Measurements from ENCODE around the gene FAM184A. TPM values are rescaled to one million over a fixed set of nuclear protein-coding genes. Genes with fewer than 3 reads are reported as not detected.

The FAM184A gene
- total and polyA plus RNA-seq, 2 of the 8 experiments (the other 6 are each of a cell fraction or from before 2014, with no cell fraction given), result 6.3 to 11.3 TPM

GRCh38 chr6:119063491-119063890, 15.0 kb downstream of the FAM184A start:
- H3K27ac ChIP-seq (ENCODE audit: low read depth, low read length), result no peak overlapping the region
- H3K79me1 ChIP-seq (ENCODE audit: low read depth, low read length), result no peaks in the 10 kb centered on the region
- no peak overlapping the region for H2BK120ac ChIP-seq (replicated peaks; ENCODE audit: low read depth, low read length)
- no peak overlapping the region for H2AK5ac ChIP-seq (ENCODE audit: low read depth, low read length)
- H3K27me3 ChIP-seq (replicated peaks in 1 of 4; ENCODE audit: control insufficient read depth in 3 of 4, extremely low read depth in 1 of 4, insufficient read depth in 3 of 4, low read length in 3 of 4), result no peaks in the 10 kb centered on the region
- H2AFZ ChIP-seq (ENCODE audit: low read length), result no peak overlapping the region
- no peaks in the 10 kb centered on the region for H3K79me2 ChIP-seq (ENCODE audit: control insufficient read depth in 1 of 2, insufficient read depth in 2 of 2, low read length in 2 of 2)
- H3K9ac ChIP-seq (replicated peaks in 1 of 4; ENCODE audit: extremely low read depth in 1 of 4, low read depth in 3 of 4, low read length in 3 of 4), result no peak overlapping the region
- H3K4me2 ChIP-seq (ENCODE audit: insufficient read depth in 1 of 2, low read depth in 2 of 2, low read length in 2 of 2), result no peak overlapping the region
- no peak for DNase-seq (ENCODE audit: low read depth in 1 of 2, low spot score in 2 of 2)
- no peak overlapping the region for H3K23ac ChIP-seq (ENCODE audit: insufficient read length)
- no peak overlapping the region for H4K8ac ChIP-seq (ENCODE audit: extremely low read depth, insufficient read depth, low read length)
- H2BK5ac ChIP-seq (ENCODE audit: low read depth, low read length), result no peak overlapping the region
- H2BK20ac ChIP-seq (ENCODE audit: low read length), result no peak overlapping the region
- no peak overlapping the region for H3K18ac ChIP-seq (ENCODE audit: extremely low read depth, low read length)
- H3K23me2 ChIP-seq (ENCODE audit: low read depth, low read length), result no peaks in the 10 kb centered on the region
- ChIA-PET POLR2A (ENCODE audit: partially characterized antibody) (interaction anchor here (1.5 to 1.7 kb wide), 2 partner anchors 10 to 14 kb away, joined by 4 read pairs; partner anchors contain the start of gene FAM184A), CTCF (ENCODE audit: partially characterized antibody) (interaction anchor here (1.1 to 1.7 kb wide), 3 partner anchors 11 to 16 kb away, joined by 3 to 8 read pairs (median 4); no protein-coding TSS in a partner anchor)
- no peaks in the 10 kb centered on the region for H3K9me3 ChIP-seq (ENCODE audit: insufficient read depth in 2 of 2, low read depth in 1 of 2, low read length in 1 of 2)
- no peak overlapping the region for H3K56ac ChIP-seq (replicated peaks; ENCODE audit: insufficient read length, low read depth, low read length)
- no peak overlapping the region for H2BK15ac ChIP-seq (ENCODE audit: low read length)
- H3K4ac ChIP-seq (replicated peaks; ENCODE audit: insufficient read length, low read depth, low read length), result no peak overlapping the region
- no peak overlapping the region for H3K14ac ChIP-seq (ENCODE audit: insufficient read length)
- no peaks in the 10 kb centered on the region for H4K20me1 ChIP-seq (replicated peaks in 1 of 2; ENCODE audit: control insufficient read depth in 1 of 2, insufficient read depth in 2 of 2, low read length in 2 of 2)
- no peak overlapping the region for H2BK12ac ChIP-seq (ENCODE audit: low read depth, low read length)
- no peak overlapping the region for H3K4me3 ChIP-seq (ENCODE audit: extremely low read depth in 1 of 4, insufficient read depth in 2 of 4, low read depth in 3 of 4, low read length in 4 of 4)
- no peaks in the 10 kb centered on the region; a peak in 1 of 7 replicates for H3K4me1 ChIP-seq (replicated peaks in 1 of 4; ENCODE audit: control insufficient read depth in 3 of 4, insufficient read depth in 4 of 4, low read length in 3 of 4)
- no peak overlapping the region for H4K5ac ChIP-seq (ENCODE audit: insufficient read length, low read depth, low read length)
- no peak overlapping the region for H4K91ac ChIP-seq (replicated peaks; ENCODE audit: insufficient read length, low read length)
- WGBS, 2 experiments (ENCODE audit: extremely low coverage in 1 of 2, insufficient coverage in 1 of 2, insufficient read length in 1 of 2, insufficient replicate concordance in 2 of 2, low coverage in 1 of 2, low lambda C conversion rate in 2 of 2, missing lambda C conversion rate in 1 of 2), result 92% methylated on average over 5 of the region's 5 CpGs; no CpG with 5 or more reads in 1 of the 2 experiments
- FAIRE-seq, result no peak
- no peaks in the 10 kb centered on the region for H3K36me3 ChIP-seq (ENCODE audit: control insufficient read depth in 2 of 4, insufficient read depth in 4 of 4, low read length in 3 of 4)
- TF ChIP-seq SP2 (IDR thresholded peaks at IDR 0.05; ENCODE audit: low read length) (no peak), POU5F1 (IDR thresholded peaks at IDR 0.05; ENCODE audit: low read depth, low read length) (no peak), E2F6 (IDR thresholded peaks at IDR 0.05) (no peak), RNF2 (IDR thresholded peaks at IDR 0.05; ENCODE audit: borderline replicate concordance, low read depth, low read length, missing control alignments, poor library complexity, severe bottlenecking) (no peak)
